ENCODE results near the gene ERV3-1.
"Not testable (repeated sequence)": the region's sequence is repeated elsewhere in the genome, so short reads cannot be mapped to it uniquely, and the experiment has no call there.

Gene ERV3-1

GRCh38 chr7:65006094-65006992, at the start of gene ERV3-1:
Gene ERV3-1 (minus strand): TSS chr7:65006687. CDS start chr7:64993026, 13,661 bp downstream.
- peak within 1 kb of the TSS; percentile 66 to 94 (median 89) for H3K27ac ChIP-seq
- H3K4me3 ChIP-seq = peak within 1 kb of the TSS; percentile 66 to 91 (median 79)

- not testable (repeated sequence) for H3K4me3 ChIP-seq, H3K27ac ChIP-seq
Measured at GRCh38 chr7:65055786-65056185, 49.3 kb upstream of the ERV3-1 start.

- H3K4me3 ChIP-seq, H3K27ac ChIP-seq: not testable (repeated sequence)
Measured at GRCh38 chr7:65054466-65054994, 48.0 kb upstream of the ERV3-1 start.

- not testable (repeated sequence) for H3K4me3 ChIP-seq, H3K27ac ChIP-seq
Measured at GRCh38 chr7:65051654-65052053, 45.2 kb upstream of the ERV3-1 start.

GRCh38 chr7:65051139-65051538, 44.7 kb upstream of the ERV3-1 start:
- H3K4me3 ChIP-seq, H3K27ac ChIP-seq: not testable (repeated sequence)

GRCh38 chr7:65046329-65046728, 39.8 kb upstream of the ERV3-1 start:
- not testable (repeated sequence) for H3K4me3 ChIP-seq, H3K27ac ChIP-seq

- H3K27ac ChIP-seq, H3K4me3 ChIP-seq: not testable (repeated sequence)
Measured at GRCh38 chr7:65045589-65045988, 39.1 kb upstream of the ERV3-1 start.

GRCh38 chr7:65038767-65039166, 32.3 kb upstream of the ERV3-1 start:
- Histone ChIP-seq H3K27ac (peak overlapping the region; percentile 42 to 92 (median 89)), H3K4me3 (peak overlapping the region; percentile 61 to 81 (median 75))

- Histone ChIP-seq H3K27ac (peak overlapping the region; percentile 47 to 94 (median 89)), H3K4me3 (peak overlapping the region; percentile 61 to 81 (median 75))
Measured at GRCh38 chr7:65037740-65038688, 31.5 kb upstream of the ERV3-1 start.

- not testable (repeated sequence) for H3K4me3 ChIP-seq
- H3K27ac ChIP-seq = peak overlapping the region in 3 of 21 experiments; percentile 7 to 55 (median 44)
Measured at GRCh38 chr7:65036526-65036925, 30.0 kb upstream of the ERV3-1 start.

- peak overlapping the region in 2 of 21 experiments; percentile 41 to 44 for H3K27ac ChIP-seq
- not testable (repeated sequence) for H3K4me3 ChIP-seq
Measured at GRCh38 chr7:65035469-65035868, 29.0 kb upstream of the ERV3-1 start.

GRCh38 chr7:65034120-65034782, 27.8 kb upstream of the ERV3-1 start:
- not testable (repeated sequence) for H3K27ac ChIP-seq, H3K4me3 ChIP-seq

- not testable (repeated sequence) for H3K27ac ChIP-seq, H3K4me3 ChIP-seq
Measured at GRCh38 chr7:65033391-65033790, 26.9 kb upstream of the ERV3-1 start.

GRCh38 chr7:65025023-65025422, 18.5 kb upstream of the ERV3-1 start:
- H3K4me3 ChIP-seq, H3K27ac ChIP-seq: not testable (repeated sequence)

- not testable (repeated sequence) for H3K27ac ChIP-seq
Measured at GRCh38 chr7:65020978-65021377, 14.5 kb upstream of the ERV3-1 start.

GRCh38 chr7:65009881-65010280, 3.4 kb upstream of the ERV3-1 start:
- not testable (repeated sequence) for H3K4me3 ChIP-seq, H3K27ac ChIP-seq

More at GRCh38 chr7:65020978-65021377, 14.5 kb upstream of the ERV3-1 start:
- not testable (repeated sequence) for H3K4me3 ChIP-seq

- not testable (repeated sequence) for H3K4me3 ChIP-seq, H3K27ac ChIP-seq
Measured at GRCh38 chr7:65009394-65009793, 2.9 kb upstream of the ERV3-1 start.

- peak overlapping the region in 2 of 7 experiments; percentile 66 to 91 for H3K4me3 ChIP-seq
- peak overlapping the region in 16 of 21 experiments; percentile 73 to 94 (median 89) for H3K27ac ChIP-seq
Measured at GRCh38 chr7:65007036-65007435, 549 bp upstream of the ERV3-1 start.

- Histone ChIP-seq H3K4me3 (peak overlapping the region in 1 of 7 experiments; percentile 71), H3K27ac (peak overlapping the region in 1 of 21 experiments; percentile 92)
Measured at GRCh38 chr7:65004575-65004974, 1.9 kb downstream of the ERV3-1 start.

Data from skin epidermis (tissue), 12 donors.